Ishikawa (cell line): Measurements from ENCODE around the gene STAP2.

Experiments used
- CEBPB ChIP-seq: IDR thresholded peaks from 2 replicates; pipeline ENCODE4 v1.6.1; 2012
- CREB1 ChIP-seq: IDR thresholded peaks from 2 replicates; pipeline ENCODE4 v1.6.1; 2012; ENCODE audit warnings: low read depth
- EGR1 ChIP-seq: IDR thresholded peaks from 2 replicates; pipeline ENCODE4 v1.6.1; 2012
- EP300 ChIP-seq: IDR thresholded peaks from 2 replicates; pipeline ENCODE4 v1.6.1; 2012; ENCODE audit warnings: borderline replicate concordance
- FOXM1 ChIP-seq: IDR thresholded peaks from 2 replicates; pipeline ENCODE4 v1.6.1; 2012; ENCODE audit warnings: low read depth, borderline replicate concordance
- NFIC ChIP-seq: IDR thresholded peaks from 2 replicates; pipeline ENCODE4 v1.6.1; 2012
- RAD21 ChIP-seq: IDR thresholded peaks from 2 replicates; pipeline ENCODE4 v1.6.1; 2012; ENCODE audit warnings: low read depth
- TAF1 ChIP-seq: IDR thresholded peaks from 2 replicates; pipeline ENCODE4 v1.6.1; 2012; ENCODE audit warnings: low read depth, mild to moderate bottlenecking
- TCF12 ChIP-seq: IDR thresholded peaks from 2 replicates; pipeline ENCODE4 v1.6.1; 2012; ENCODE audit warnings: low read depth
- TEAD4 ChIP-seq: IDR thresholded peaks from 2 replicates; pipeline ENCODE4 v1.6.1; 2012
- YY1 ChIP-seq: IDR thresholded peaks from 2 replicates; pipeline ENCODE4 v1.6.1; 2012; ENCODE audit warnings: low read depth
- ZBTB7A ChIP-seq: IDR thresholded peaks from 2 replicates; pipeline ENCODE4 v1.6.1; 2012; ENCODE audit warnings: low read depth
- TF ChIP-seq, protein P1 (sequence below): IDR thresholded peaks from 2 replicates; pipeline ENCODE4 v1.6.1; 2012
- TF ChIP-seq, protein P2 (sequence below): IDR thresholded peaks from 2 replicates; pipeline ENCODE4 v1.6.1; 2012
- TF ChIP-seq, protein P3 (sequence below): IDR thresholded peaks from 2 replicates; pipeline ENCODE4 v1.6.1; 2012; ENCODE audit warnings: low read depth, mild to moderate bottlenecking

STAP2 gene

DNA sequence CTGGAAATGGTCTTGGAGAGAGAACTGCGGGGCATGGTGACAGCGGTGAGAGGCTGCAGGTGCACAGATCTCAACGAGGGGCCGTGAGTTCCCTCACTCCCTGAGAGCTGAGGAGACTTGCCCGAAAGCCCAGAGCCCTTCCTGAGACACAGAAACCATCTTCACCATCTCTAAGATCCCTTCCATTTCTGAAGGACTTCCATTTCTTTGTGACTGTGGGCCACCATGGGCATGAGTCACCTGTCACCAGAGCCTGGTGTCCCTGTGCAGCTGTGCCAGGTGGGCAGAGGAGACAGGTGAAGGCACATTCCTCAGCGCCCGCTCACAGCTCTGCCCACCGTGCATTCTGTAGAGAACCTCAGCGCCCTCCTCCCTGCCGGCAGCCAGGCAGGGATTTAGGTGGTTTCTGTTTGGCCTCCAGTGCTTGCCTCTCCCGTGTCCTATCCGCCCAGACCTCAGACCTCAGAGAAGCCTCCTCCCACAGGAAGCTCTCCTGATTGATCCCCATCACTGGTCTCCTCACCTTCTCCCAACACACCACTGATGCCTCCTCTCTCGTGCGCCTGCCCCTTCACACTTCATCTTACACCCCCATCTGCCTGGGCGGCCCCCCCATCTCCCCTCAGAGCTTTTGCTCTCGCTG is 37.5 kb upstream of the STAP2 start:
- no peak for TF ChIP-seq RAD21
- TF ChIP-seq ZBTB7A: no peak
- TF ChIP-seq YY1: 0 out of 2 replicates have a peak, but pooled peaks have one; percentile 11
- no peak for TF ChIP-seq EGR1
- TF ChIP-seq, protein P1, sequence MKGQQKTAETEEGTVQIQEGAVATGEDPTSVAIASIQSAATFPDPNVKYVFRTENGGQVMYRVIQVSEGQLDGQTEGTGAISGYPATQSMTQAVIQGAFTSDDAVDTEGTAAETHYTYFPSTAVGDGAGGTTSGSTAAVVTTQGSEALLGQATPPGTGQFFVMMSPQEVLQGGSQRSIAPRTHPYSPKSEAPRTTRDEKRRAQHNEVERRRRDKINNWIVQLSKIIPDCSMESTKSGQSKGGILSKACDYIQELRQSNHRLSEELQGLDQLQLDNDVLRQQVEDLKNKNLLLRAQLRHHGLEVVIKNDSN: no peak
- TF ChIP-seq TEAD4: no peak
- no peak; the same call in 1 of the 2 replicates for TF ChIP-seq CEBPB
- no peak for TF ChIP-seq CREB1

DNA sequence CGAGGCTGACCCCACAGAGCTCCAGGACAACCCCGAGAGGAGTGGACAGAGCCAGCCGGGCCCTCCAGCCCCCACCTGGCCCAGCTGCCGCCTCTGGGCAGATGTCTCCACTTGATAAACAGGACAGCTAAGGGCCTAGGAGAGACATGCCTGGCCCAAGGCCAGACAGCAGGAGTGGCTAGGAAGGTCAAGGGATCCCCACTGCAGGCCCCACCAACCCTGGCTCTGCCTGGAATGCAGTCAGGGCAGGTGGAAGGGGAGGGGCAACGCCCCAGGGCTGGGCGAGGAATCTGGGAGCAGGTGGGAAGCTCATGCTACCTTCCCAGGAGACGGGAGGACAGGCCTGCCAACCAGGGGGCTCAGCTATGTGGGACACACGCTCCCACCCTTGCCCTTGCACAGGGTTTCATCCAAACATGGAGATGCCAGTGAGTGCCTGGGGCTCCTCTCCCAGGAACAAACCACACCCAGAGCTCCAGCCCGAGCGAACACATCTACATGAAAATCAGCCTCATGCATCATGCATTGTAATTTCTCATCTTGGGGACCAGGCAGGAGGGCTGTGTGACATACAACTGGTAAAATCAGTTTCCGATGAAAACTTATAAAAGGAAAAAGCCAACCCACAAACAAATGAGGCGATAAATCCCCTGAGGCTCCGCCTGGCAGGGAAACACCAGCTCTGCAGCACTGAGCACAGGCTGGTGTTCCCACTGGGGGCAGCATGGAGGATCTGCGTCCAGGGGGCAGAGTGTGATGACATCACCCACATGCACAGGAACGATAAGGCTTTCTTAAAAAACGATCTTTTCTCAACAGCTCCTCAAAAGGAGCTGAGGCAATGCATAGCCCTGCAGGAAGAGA is 36.8 kb upstream of the STAP2 start:
- TF ChIP-seq TCF12: peak; percentile 98
- TF ChIP-seq NFIC: peak; percentile 96
- TF ChIP-seq TAF1: peak; percentile 45; the same call in 1 of the 2 replicates
- TF ChIP-seq, protein P2, sequence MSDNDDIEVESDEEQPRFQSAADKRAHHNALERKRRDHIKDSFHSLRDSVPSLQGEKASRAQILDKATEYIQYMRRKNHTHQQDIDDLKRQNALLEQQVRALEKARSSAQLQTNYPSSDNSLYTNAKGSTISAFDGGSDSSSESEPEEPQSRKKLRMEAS: peak; percentile 68
- TF ChIP-seq RAD21: no peak
- peak; percentile 87 for TF ChIP-seq FOXM1
- TF ChIP-seq, protein P3, sequence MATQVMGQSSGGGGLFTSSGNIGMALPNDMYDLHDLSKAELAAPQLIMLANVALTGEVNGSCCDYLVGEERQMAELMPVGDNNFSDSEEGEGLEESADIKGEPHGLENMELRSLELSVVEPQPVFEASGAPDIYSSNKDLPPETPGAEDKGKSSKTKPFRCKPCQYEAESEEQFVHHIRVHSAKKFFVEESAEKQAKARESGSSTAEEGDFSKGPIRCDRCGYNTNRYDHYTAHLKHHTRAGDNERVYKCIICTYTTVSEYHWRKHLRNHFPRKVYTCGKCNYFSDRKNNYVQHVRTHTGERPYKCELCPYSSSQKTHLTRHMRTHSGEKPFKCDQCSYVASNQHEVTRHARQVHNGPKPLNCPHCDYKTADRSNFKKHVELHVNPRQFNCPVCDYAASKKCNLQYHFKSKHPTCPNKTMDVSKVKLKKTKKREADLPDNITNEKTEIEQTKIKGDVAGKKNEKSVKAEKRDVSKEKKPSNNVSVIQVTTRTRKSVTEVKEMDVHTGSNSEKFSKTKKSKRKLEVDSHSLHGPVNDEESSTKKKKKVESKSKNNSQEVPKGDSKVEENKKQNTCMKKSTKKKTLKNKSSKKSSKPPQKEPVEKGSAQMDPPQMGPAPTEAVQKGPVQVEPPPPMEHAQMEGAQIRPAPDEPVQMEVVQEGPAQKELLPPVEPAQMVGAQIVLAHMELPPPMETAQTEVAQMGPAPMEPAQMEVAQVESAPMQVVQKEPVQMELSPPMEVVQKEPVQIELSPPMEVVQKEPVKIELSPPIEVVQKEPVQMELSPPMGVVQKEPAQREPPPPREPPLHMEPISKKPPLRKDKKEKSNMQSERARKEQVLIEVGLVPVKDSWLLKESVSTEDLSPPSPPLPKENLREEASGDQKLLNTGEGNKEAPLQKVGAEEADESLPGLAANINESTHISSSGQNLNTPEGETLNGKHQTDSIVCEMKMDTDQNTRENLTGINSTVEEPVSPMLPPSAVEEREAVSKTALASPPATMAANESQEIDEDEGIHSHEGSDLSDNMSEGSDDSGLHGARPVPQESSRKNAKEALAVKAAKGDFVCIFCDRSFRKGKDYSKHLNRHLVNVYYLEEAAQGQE: no peak
- TF ChIP-seq TEAD4: peak; percentile 99
- TF ChIP-seq CEBPB: peak; percentile 10; the same call in 1 of the 2 replicates
- TF ChIP-seq EGR1: no peak
- TF ChIP-seq, protein P1: no peak
- peak; percentile 93 for TF ChIP-seq EP300
- peak; percentile 23; the same call in 1 of the 2 replicates for TF ChIP-seq ZBTB7A
- no peak for TF ChIP-seq CREB1
- TF ChIP-seq YY1: peak; percentile 57; the same call in 1 of the 2 replicates

DNA sequence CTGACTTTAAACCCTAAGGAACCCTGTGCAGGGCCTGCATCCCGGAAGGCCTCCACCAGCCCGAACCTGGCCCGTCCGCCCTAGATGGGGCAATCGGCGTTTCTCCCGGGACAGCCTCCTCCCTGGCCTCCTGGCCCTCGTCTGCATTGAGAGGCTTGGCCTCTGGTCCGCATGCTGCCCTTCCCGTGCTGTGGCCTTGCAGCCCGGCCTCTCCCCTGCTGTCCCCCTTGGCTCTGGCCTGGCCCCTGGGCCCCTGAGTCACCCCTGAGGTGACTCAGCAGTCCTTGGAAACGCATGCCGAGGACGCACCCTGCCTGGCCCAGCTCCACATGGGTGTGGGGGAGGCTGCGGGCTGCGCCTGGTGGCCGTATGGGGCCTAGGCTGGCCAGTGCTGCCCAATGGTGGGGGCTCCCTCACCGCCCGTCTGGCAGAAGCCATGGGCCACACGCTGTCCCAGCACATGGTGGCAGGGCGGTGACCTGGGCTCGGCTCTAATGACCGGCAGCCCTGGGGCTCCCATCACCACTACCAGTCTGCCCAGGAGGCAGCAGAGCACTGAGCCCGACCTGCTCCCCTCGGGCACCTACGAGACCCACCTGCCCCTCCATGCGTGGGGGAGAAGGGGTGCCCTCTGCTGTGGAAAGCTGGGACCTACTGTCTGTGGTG is 36.0 kb upstream of the STAP2 start:
- peak; percentile 83 for TF ChIP-seq TEAD4
- TF ChIP-seq, protein P2: peak; percentile 96
- TF ChIP-seq TCF12: peak; percentile 88
- TF ChIP-seq NFIC: peak; percentile 92
- TF ChIP-seq, protein P3: no peak
- TF ChIP-seq, protein P1: no peak
- 0 out of 2 replicates have a peak, but pooled peaks have one; percentile 47 for TF ChIP-seq ZBTB7A
- TF ChIP-seq RAD21: no peak
- no peak for TF ChIP-seq CEBPB
- no peak for TF ChIP-seq YY1
- TF ChIP-seq EGR1: 0 out of 2 replicates have a peak, but pooled peaks have one; percentile 40
- TF ChIP-seq EP300: peak; percentile 90
- no peak for TF ChIP-seq TAF1
- no peak for TF ChIP-seq CREB1
- TF ChIP-seq FOXM1: no peak
